Endodermal cell (in vitro differentiated cells): Measurements from ENCODE around the gene GSTO2. TPM values are rescaled to one million over a fixed set of nuclear protein-coding genes. Genes with fewer than 3 reads are reported as not detected.
A peak's percentile ranks its signal among the peaks of the same experiment; 100 is the strongest.

Experiments used
- DNase-seq: peaks from one replicate; pipeline ENCODE4 v3.0.0-alpha.2; 2017
- H3K27ac ChIP-seq: 2 replicates; pipeline ENCODE4 v1.5.1; 2013; ENCODE audit warnings: mild to moderate bottlenecking, low read depth, low read length, moderate library complexity
- H3K27me3 ChIP-seq: 2 replicates; pipeline ENCODE4 v1.6.1; 2013; ENCODE audit warnings: mild to moderate bottlenecking, low read length, moderate library complexity; ENCODE audit not compliant: insufficient read depth, control insufficient read depth, poor library complexity, severe bottlenecking
- H3K36me3 ChIP-seq: 2 replicates; pipeline ENCODE4 v1.7.0; 2013; ENCODE audit warnings: mild to moderate bottlenecking, low read length, moderate library complexity; ENCODE audit not compliant: control insufficient read depth, insufficient read depth
- H3K4me1 ChIP-seq: one replicate; pipeline ENCODE4 v1.7.0; 2013; ENCODE audit warnings: low read length; ENCODE audit not compliant: control insufficient read depth, insufficient read depth
- H3K4me3 ChIP-seq: 2 replicates; pipeline ENCODE4 v1.5.1; 2013; ENCODE audit warnings: mild to moderate bottlenecking, low read length, moderate library complexity
- H3K9ac ChIP-seq: 2 replicates; pipeline ENCODE4 v1.6.1; 2013; ENCODE audit warnings: mild to moderate bottlenecking, low read length, moderate library complexity; ENCODE audit not compliant: poor library complexity, severe bottlenecking; ENCODE audit errors: extremely low read depth
- H3K9me3 ChIP-seq: 2 replicates; pipeline ENCODE4 v1.6.1; 2013; ENCODE audit warnings: mild to moderate bottlenecking, low read length, moderate library complexity; ENCODE audit not compliant: control insufficient read depth
- H3K27ac Mint-ChIP-seq: 2 replicates; pipeline ENCODE4 v1.8.0; 2020; ENCODE audit warnings: mixed read lengths
- H3K27me3 Mint-ChIP-seq: 2 replicates; pipeline ENCODE4 v1.8.0; 2021; ENCODE audit warnings: mild to moderate bottlenecking, mixed read lengths; ENCODE audit not compliant: insufficient read depth
- H3K36me3 Mint-ChIP-seq: 2 replicates; pipeline ENCODE4 v1.8.0; 2020; ENCODE audit warnings: low read depth, mixed read lengths
- H3K4me1 Mint-ChIP-seq: 2 replicates; pipeline ENCODE4 v1.8.0; 2020; ENCODE audit warnings: mixed read lengths
- H3K4me3 Mint-ChIP-seq: 2 replicates; pipeline ENCODE4 v1.8.0; 2020; ENCODE audit warnings: mild to moderate bottlenecking, moderate library complexity, mixed read lengths
- H3K9me3 Mint-ChIP-seq: 2 replicates; pipeline ENCODE4 v1.8.0; 2020; ENCODE audit warnings: mild to moderate bottlenecking, mixed read lengths
- WGBS, 2 experiments: methylation state at CpG; one replicate each; pipeline versions ENCODE4 v1.1.5 to v1.1.7; 2013; ENCODE audit warnings: missing lambda C conversion rate in 2 of 2, mixed read lengths in 1 of 2; ENCODE audit not compliant: insufficient coverage in 1 of 2, insufficient read length in 1 of 2; 5-methylcytosine and 5-hydroxymethylcytosine counted together
- total RNA-seq, 2 donors: library from RNA; stranded (reverse); fragmentation: NEBNext Ultra II Directional in 1 of 2; extraction: Animal tissue kit (Norgen Biotek cat#: 25700) in 1 of 2; gene quantifications; 2 replicates in 1 of 2; 3 replicates in 1 of 2; pipeline ENCODE4 v1.2.1, GENCODE V29; 2021
- TF ChIP-seq, protein P1 (sequence below): fragments of 200-600 bp; sonication (generic); conservative IDR thresholded peaks from 2 replicates; pipeline ENCODE4 v1.5.0; 2021; ENCODE audit warnings: antibody characterized with exemption, mild to moderate bottlenecking

Gene GSTO2
- total RNA-seq, 2 donors from 2014 or later = 17.8 to 18.8 TPM

DNA sequence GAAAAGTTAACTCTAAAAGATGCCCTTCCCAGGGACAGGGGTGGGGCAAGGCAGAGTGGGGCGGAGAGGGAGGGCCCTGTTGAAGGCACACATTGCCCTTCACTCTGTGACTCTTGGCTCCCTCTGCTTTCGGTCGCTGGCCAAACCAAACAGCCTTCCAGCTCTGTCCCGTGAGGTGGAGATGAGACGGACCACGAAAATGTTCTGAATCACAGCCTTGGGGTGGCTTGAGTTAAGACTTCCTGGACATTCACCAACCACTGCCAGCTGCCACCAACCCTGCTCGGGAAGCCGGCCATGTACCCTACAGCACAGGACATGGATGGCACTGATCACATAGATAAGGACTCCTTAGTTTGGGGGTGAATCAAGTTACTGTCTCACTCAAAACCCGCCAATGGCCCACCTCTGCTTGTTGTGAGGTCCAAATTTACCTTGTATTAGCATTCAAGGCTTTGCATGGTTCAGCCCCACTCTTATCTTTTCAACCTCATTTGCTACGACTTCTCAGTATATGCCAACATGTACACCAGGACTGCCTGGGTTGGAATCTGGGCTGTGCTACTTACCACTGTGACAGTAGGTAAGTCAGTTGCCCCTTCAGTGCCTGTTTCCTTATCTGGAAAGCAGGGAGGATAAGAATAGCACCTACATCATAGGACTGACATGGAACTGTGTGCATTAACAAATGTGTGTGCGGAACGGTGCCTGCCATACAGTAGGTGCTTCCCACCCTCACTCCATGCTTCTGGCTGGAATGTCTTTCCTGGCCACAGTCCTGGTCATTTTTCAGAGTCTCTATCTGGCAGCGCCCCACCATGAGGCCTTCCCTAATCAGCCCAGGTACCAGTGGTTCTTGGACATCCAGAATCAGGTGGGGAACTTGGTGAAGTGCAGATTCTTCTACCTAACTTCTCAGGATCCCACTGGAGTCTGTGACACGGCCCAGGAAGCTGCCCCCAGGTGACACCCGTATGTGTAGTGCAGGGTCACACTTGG is 41.3 kb downstream of the GSTO2 start:
- Histone ChIP-seq H3K27me3 (no peaks in the 10 kb centered on the region), H3K9me3 (no peaks in the 10 kb centered on the region), H3K27ac (no peak overlapping the region), H3K4me1 (no peaks in the 10 kb centered on the region), H3K9ac (no peak overlapping the region), H3K4me3 (no peak overlapping the region), H3K36me3 (peaks cover 46% of the 10 kb centered on the region)
- WGBS, 2 experiments = 92 to 93% methylated on average over 11 to 15 of the region's 15 CpGs
- peaks cover 19% of the 10 kb centered on the region for H3K36me3 Mint-ChIP-seq
- no peaks in the 10 kb centered on the region for H3K27me3 Mint-ChIP-seq
- H3K9me3 Mint-ChIP-seq = no peaks in the 10 kb centered on the region
- TF ChIP-seq, protein P1, sequence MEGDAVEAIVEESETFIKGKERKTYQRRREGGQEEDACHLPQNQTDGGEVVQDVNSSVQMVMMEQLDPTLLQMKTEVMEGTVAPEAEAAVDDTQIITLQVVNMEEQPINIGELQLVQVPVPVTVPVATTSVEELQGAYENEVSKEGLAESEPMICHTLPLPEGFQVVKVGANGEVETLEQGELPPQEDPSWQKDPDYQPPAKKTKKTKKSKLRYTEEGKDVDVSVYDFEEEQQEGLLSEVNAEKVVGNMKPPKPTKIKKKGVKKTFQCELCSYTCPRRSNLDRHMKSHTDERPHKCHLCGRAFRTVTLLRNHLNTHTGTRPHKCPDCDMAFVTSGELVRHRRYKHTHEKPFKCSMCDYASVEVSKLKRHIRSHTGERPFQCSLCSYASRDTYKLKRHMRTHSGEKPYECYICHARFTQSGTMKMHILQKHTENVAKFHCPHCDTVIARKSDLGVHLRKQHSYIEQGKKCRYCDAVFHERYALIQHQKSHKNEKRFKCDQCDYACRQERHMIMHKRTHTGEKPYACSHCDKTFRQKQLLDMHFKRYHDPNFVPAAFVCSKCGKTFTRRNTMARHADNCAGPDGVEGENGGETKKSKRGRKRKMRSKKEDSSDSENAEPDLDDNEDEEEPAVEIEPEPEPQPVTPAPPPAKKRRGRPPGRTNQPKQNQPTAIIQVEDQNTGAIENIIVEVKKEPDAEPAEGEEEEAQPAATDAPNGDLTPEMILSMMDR = no peak
- peaks cover 1% of the 10 kb centered on the region for H3K4me1 Mint-ChIP-seq
- H3K27ac Mint-ChIP-seq = no peak overlapping the region
- no peak for DNase-seq
- no peak overlapping the region for H3K4me3 Mint-ChIP-seq

DNA sequence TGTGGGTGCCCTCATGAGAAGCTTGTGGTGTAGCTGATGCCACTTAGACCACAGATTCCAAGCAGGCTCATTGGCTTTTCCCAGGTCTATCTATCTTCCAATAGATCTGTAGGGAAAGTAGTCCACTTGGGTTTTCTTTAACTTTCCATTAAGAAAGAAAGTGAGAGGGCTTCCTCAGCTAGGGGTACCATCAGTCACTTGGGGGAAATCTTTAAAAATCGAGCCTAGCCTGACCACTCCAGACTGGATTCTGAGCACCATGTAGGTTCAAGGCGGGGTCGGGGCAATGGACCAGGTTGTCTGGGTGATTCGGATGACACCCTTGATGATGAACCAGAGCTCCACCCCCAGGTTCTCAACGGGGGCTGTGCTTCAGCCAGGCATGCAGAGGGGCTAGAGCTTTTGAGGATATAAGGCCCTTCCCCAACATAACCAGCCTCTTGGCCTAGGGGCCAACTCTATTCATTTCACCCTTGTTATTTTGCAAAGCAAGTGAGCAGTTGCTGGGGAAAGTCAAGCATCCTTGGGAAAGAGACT is 42.3 kb downstream of the GSTO2 start:
- H3K36me3 Mint-ChIP-seq = peaks cover 23% of the 10 kb centered on the region
- TF ChIP-seq, protein P1 = no peak
- no peaks in the 10 kb centered on the region for H3K27me3 ChIP-seq
- H3K36me3 ChIP-seq = peaks cover 46% of the 10 kb centered on the region
- no peaks in the 10 kb centered on the region for H3K4me1 ChIP-seq
- no peaks in the 10 kb centered on the region for H3K27me3 Mint-ChIP-seq
- H3K9me3 Mint-ChIP-seq = no peaks in the 10 kb centered on the region
- no peaks in the 10 kb centered on the region for H3K9me3 ChIP-seq
- no peak for DNase-seq
- H3K4me1 Mint-ChIP-seq = no peaks in the 10 kb centered on the region
- no peak overlapping the region for H3K4me3 Mint-ChIP-seq
- no peak overlapping the region for H3K9ac ChIP-seq
- WGBS, 2 experiments = 89 to 95% methylated on average over 4 to 5 of the region's 5 CpGs
- H3K27ac Mint-ChIP-seq = no peak overlapping the region
- no peak overlapping the region for H3K27ac ChIP-seq
- H3K4me3 ChIP-seq = no peak overlapping the region

DNA sequence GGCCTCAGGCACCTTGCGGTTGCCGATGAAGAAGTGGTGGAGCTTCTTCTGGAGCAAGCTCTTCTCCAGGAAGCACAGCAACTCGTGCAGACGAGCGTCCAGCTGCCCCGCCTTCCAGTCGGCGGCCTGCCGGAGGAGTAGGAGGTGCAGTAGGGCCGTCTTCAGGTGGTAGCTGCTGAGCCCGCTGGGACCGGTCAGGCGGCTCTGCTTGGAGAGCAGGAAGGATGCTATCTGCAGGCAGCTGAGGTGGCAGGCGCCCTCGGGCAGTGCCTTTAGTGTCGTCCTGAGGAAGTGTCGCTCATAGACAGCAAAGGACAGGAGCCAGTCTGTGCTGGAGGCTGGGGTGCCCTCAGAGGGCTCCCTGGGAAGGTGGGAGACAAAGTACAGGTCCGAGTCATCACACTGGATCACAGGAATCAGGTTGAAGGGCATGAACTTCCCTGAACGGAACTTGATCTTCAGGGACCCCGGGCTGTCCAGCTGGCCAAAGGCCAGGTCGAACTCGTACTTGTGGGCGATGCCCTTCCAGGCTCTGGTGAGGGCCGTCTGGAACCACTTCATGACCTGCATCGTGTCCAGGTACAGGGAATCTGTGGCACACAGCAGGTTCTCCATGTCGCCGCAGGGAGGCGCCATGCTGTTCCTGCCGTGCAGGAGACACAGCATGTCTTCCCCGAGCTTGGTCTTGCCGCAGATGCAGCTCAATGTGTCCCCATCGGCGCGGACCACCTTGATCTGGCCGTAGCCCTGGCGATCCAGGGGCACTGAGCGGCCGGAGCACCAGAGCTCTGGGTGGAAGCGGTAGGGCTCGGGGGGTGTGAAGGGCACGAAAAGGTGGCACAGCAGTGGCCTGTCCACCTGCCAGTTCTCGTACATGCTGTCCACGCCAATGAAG is 45.9 kb downstream of the GSTO2 start:
- WGBS, 2 experiments = 95 to 98% methylated on average over 30 to 43 of the region's 43 CpGs
- no peak overlapping the region for H3K27ac Mint-ChIP-seq

More for the DNA sequence above, 45.9 kb downstream of the GSTO2 start:
- H3K9ac ChIP-seq = no peak overlapping the region
- peaks cover 24% of the 10 kb centered on the region for H3K4me1 Mint-ChIP-seq
- H3K27me3 Mint-ChIP-seq = no peaks in the 10 kb centered on the region
- no peaks in the 10 kb centered on the region for H3K9me3 ChIP-seq
- H3K27ac ChIP-seq = no peak overlapping the region
- H3K4me3 ChIP-seq = no peak overlapping the region
- no peaks in the 10 kb centered on the region for H3K27me3 ChIP-seq
- DNase-seq = no peak
- H3K4me3 Mint-ChIP-seq = no peak overlapping the region
- H3K36me3 ChIP-seq = peaks cover 46% of the 10 kb centered on the region
- peaks cover 27% of the 10 kb centered on the region for H3K36me3 Mint-ChIP-seq
- H3K4me1 ChIP-seq = peaks cover 9% of the 10 kb centered on the region
- no peaks in the 10 kb centered on the region for H3K9me3 Mint-ChIP-seq
- TF ChIP-seq, protein P1 = peak; percentile 47
